B cell (primary cell): Measurements from ENCODE around the gene SNCAIP. TPM values are rescaled to one million over a fixed set of nuclear protein-coding genes. Genes with fewer than 3 reads are reported as not detected.

Source experiments
- ATAC-seq: fragments of 200-7000 bp; cut with Tn5 transposase; one replicate; pipeline ENCODE4 v1.10.0; 2021; ENCODE audit warnings: low read depth, mild to moderate bottlenecking, moderate number of reproducible peaks, moderate library complexity
- CTCF ChIA-PET: fragments of 350-600 bp; sonication (Branson Sonifier 250); formaldehyde crosslinking; loops from one replicate; lab custom pipeline; 2021; ENCODE audit warnings: antibody characterized with exemption, inconsistent platforms; lab: Charles Lee
- POLR2A ChIA-PET: fragments of 350-600 bp; sonication (Branson Sonifier 250); formaldehyde crosslinking; loops from one replicate; lab custom pipeline; 2021; ENCODE audit warnings: antibody characterized with exemption; lab: Charles Lee
- DNase-seq: peaks from one replicate; pipeline ENCODE4 v3.0.0; 2013
- H2AFZ ChIP-seq: 2 replicates; pipeline ENCODE4 v1.6.1; 2012; ENCODE audit warnings: mild to moderate bottlenecking, low read depth, low read length; ENCODE audit not compliant: insufficient read depth, poor library complexity, severe bottlenecking
- H3K27ac ChIP-seq, 2 donors: 1 replicate in 1 of 2; 2 replicates in 1 of 2; pipeline ENCODE4 v1.5.1; 2012 to 2013; ENCODE audit warnings: low read length in 2 of 2, mild to moderate bottlenecking in 2 of 2, moderate library complexity in 1 of 2
- H3K27me3 ChIP-seq, 4 experiments: fragments of 200-600 bp in 1 of 4; sonication (generic) in 1 of 4; replicated peaks in 1 of 4; 1 replicate in 2 of 4; 2 replicates in 2 of 4; pipeline versions ENCODE4 v1.6.1 to v1.7.0; 2013 to 2016; ENCODE audit warnings: low read length in 3 of 4, mild to moderate bottlenecking in 2 of 4, mixed read lengths in 1 of 4, moderate library complexity in 1 of 4; ENCODE audit not compliant: insufficient read depth in 4 of 4, control insufficient read depth in 3 of 4; ENCODE audit errors: control extremely low read depth in 1 of 4
- H3K36me3 ChIP-seq, 2 experiments: replicated peaks in 1 of 2; 1 replicate in 1 of 2; 2 replicates in 1 of 2; pipeline versions ENCODE4 v1.6.1 to v1.7.1; 2013; ENCODE audit warnings: low read length in 1 of 2; ENCODE audit not compliant: insufficient read depth in 2 of 2, control insufficient read depth in 1 of 2; ENCODE audit errors: control extremely low read depth in 1 of 2, extremely low read depth in 1 of 2
- H3K4me1 ChIP-seq, 2 donors: fragments of 200-600 bp in 1 of 2; sonication (generic) in 1 of 2; 1 replicate in 1 of 2; 2 replicates in 1 of 2; pipeline versions ENCODE4 v1.5.1 to v1.6.1; 2013 to 2017; ENCODE audit warnings: low read length in 2 of 2; ENCODE audit not compliant: control insufficient read depth in 2 of 2, insufficient read depth in 2 of 2
- H3K4me2 ChIP-seq: replicated peaks from 2 replicates; pipeline ENCODE3; 2012; ENCODE audit warnings: mild to moderate bottlenecking, low read depth, low read length; ENCODE audit not compliant: poor library complexity, severe bottlenecking
- H3K4me3 ChIP-seq, 5 experiments: fragments of 200-600 bp in 1 of 5; sonication (generic) in 1 of 5; 1 replicate in 3 of 5; 2 replicates in 2 of 5; pipeline versions ENCODE4 v1.5.1 to v1.7.0; 2011 to 2016; ENCODE audit warnings: low read length in 4 of 5, mild to moderate bottlenecking in 4 of 5, low read depth in 2 of 5, control low read depth in 1 of 5, moderate library complexity in 1 of 5; ENCODE audit not compliant: insufficient read depth in 1 of 5; ENCODE audit errors: control extremely low read depth in 1 of 5, extremely low read depth in 1 of 5
- H3K79me2 ChIP-seq: fragments of 200-600 bp; sonication (generic); one replicate; pipeline ENCODE4 v1.6.0; 2016; ENCODE audit warnings: low read length; ENCODE audit not compliant: control insufficient read depth, insufficient read depth
- H3K9ac ChIP-seq: fragments of 200-600 bp; sonication (generic); 2 replicates; pipeline ENCODE4 v1.6.1; 2017; ENCODE audit warnings: mild to moderate bottlenecking, low read length, moderate library complexity
- H3K9me3 ChIP-seq, 3 donors: one replicate each; pipeline versions ENCODE4 v1.6.1 to v1.7.1; 2013; ENCODE audit warnings: low read length in 2 of 3; ENCODE audit not compliant: control insufficient read depth in 2 of 3, insufficient read depth in 1 of 3; ENCODE audit errors: control extremely low read depth in 1 of 3
- H4K20me1 ChIP-seq: 2 replicates; pipeline ENCODE4 v1.6.0; 2012; ENCODE audit warnings: mild to moderate bottlenecking, low read length; ENCODE audit not compliant: insufficient read depth, control insufficient read depth, poor library complexity, severe bottlenecking
- H3K27ac Mint-ChIP-seq: one replicate; pipeline ENCODE4 v1.8.0; 2021; ENCODE audit warnings: mixed read lengths
- H3K27me3 Mint-ChIP-seq: one replicate; pipeline ENCODE4 v1.8.0; 2021; ENCODE audit warnings: mixed read lengths
- H3K4me1 Mint-ChIP-seq: one replicate; pipeline ENCODE4 v1.8.0; 2021; ENCODE audit warnings: mixed read lengths
- H3K4me3 Mint-ChIP-seq: one replicate; pipeline ENCODE4 v1.8.0; 2021; ENCODE audit warnings: mixed read lengths
- H3K9me3 Mint-ChIP-seq: one replicate; pipeline ENCODE4 v1.8.0; 2022; ENCODE audit warnings: mixed read lengths; ENCODE audit not compliant: insufficient read depth
- EZH2 ChIP-seq: IDR thresholded peaks from 2 replicates; pipeline ENCODE4 v1.6.1; 2012; ENCODE audit warnings: borderline replicate concordance, low read depth, mild to moderate bottlenecking, moderate library complexity, low read length; ENCODE audit not compliant: insufficient read depth, poor library complexity, severe bottlenecking
- WGBS: methylation state at CpG from one replicate; pipeline ENCODE4 v1.1.5; 2013; ENCODE audit warnings: missing lambda C conversion rate; ENCODE audit not compliant: insufficient coverage; 5-methylcytosine and 5-hydroxymethylcytosine counted together
- intact Hi-C: fragments of 100-400 bp; cut with micrococcal nuclease; formaldehyde crosslinking; loops from one replicate; pipeline ENCODE4 v1.10.0; 2022
- polyA plus RNA-seq: library from polyadenylated mRNA; depleted of rRNA; stranded (reverse); fragments of >200 nt; gene quantifications from 2 replicates; pipeline ENCODE4 v1.2.3, GENCODE V29; 2012
- total RNA-seq, 2 donors: library from RNA; stranded (reverse); fragments of 120-200 nt in 1 of 2; gene quantifications; 1 replicate in 1 of 2; 2 replicates in 1 of 2; pipeline versions ENCODE4 v1.2.3 to v1.2.4, GENCODE V29; 2013 to 2022
- TF ChIP-seq, protein P1 (sequence below): fragments of 200-600 bp; IDR thresholded peaks from one replicate; pipeline ENCODE4 v1.8.0; 2022; ENCODE audit warnings: antibody characterized with exemption, mild to moderate bottlenecking

SNCAIP gene
- total and polyA plus RNA-seq, 2 donors (not counting 1 experiment from before 2014, with no cell fraction given): not detected

DNA sequence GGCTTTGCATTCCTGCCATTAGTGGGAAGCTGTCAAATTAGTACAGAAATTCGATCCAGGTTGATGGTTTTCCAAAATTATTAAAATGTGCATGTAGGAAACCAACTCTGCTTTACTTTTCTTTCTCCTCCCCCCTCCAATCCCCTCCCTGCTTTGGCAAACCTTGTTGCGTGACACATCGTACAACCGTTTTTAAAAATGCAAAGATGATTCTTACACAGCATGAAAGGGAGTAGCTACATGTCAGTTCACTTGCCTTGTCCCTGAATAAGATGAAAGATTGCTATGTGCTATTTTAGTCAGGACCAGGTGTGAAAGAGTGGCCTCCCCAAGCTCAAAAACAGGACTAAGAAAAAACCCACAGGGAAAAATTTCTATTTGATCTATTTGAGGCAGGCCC is 11.7 kb downstream of the SNCAIP start:
- ATAC-seq (no peak), DNase-seq (no peak)
- Mint-ChIP-seq H3K4me3 (no peak overlapping the region), H3K27me3 (peaks cover 8% of the 10 kb centered on the region), H3K4me1 (no peaks in the 10 kb centered on the region), H3K9me3 (peaks cover 4% of the 10 kb centered on the region), H3K27ac (no peak overlapping the region)
- no peak for TF ChIP-seq EZH2
- TF ChIP-seq, protein P1, sequence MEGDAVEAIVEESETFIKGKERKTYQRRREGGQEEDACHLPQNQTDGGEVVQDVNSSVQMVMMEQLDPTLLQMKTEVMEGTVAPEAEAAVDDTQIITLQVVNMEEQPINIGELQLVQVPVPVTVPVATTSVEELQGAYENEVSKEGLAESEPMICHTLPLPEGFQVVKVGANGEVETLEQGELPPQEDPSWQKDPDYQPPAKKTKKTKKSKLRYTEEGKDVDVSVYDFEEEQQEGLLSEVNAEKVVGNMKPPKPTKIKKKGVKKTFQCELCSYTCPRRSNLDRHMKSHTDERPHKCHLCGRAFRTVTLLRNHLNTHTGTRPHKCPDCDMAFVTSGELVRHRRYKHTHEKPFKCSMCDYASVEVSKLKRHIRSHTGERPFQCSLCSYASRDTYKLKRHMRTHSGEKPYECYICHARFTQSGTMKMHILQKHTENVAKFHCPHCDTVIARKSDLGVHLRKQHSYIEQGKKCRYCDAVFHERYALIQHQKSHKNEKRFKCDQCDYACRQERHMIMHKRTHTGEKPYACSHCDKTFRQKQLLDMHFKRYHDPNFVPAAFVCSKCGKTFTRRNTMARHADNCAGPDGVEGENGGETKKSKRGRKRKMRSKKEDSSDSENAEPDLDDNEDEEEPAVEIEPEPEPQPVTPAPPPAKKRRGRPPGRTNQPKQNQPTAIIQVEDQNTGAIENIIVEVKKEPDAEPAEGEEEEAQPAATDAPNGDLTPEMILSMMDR: no peak
- CTCF ChIA-PET: no interaction called here
- Histone ChIP-seq H3K4me3 (no peak overlapping the region), H2AFZ (no peak overlapping the region), H3K27me3 (no peaks in the 10 kb centered on the region), H3K4me2 (no peak overlapping the region), H3K27ac (no peak overlapping the region), H3K4me1 (no peaks in the 10 kb centered on the region), H3K79me2 (no peaks in the 10 kb centered on the region), H4K20me1 (no peaks in the 10 kb centered on the region), H3K9ac (no peak overlapping the region), H3K36me3 (no peaks in the 10 kb centered on the region), H3K9me3 (no peaks in the 10 kb centered on the region)
- POLR2A ChIA-PET: no interaction called here
- no CpG with 5 or more reads among the region's 4 CpGs for WGBS
- intact Hi-C loops: no loop called here

DNA sequence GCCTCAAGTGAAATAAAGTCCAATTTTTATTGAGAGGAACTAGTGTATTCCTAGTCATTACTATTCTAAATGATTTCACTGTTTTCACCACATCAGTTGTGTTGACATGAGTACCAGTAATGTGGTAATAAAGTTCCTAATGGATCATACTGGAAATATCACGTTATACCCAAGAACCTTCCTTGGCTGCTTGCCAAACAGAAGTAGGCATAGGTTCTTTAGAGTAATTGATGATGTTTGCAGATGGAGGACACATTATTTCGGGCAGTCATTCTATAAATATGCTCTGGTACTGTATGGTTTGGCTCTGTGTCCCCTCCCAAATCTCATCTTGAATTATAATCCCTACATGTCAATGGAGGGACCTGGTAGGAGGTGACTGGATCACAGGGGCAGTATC is 15.1 kb downstream of the SNCAIP start:
- TF ChIP-seq EZH2: no peak
- TF ChIP-seq, protein P1: no peak
- Mint-ChIP-seq H3K4me3 (no peak overlapping the region), H3K27me3 (peaks cover 8% of the 10 kb centered on the region), H3K4me1 (no peaks in the 10 kb centered on the region), H3K27ac (no peak overlapping the region), H3K9me3 (peaks cover 4% of the 10 kb centered on the region)
- Histone ChIP-seq H3K36me3 (no peaks in the 10 kb centered on the region), H3K79me2 (no peaks in the 10 kb centered on the region), H3K4me1 (no peaks in the 10 kb centered on the region), H3K4me3 (no peak overlapping the region), H4K20me1 (no peaks in the 10 kb centered on the region), H3K9me3 (no peaks in the 10 kb centered on the region), H2AFZ (no peak overlapping the region), H3K4me2 (no peak overlapping the region), H3K9ac (no peak overlapping the region), H3K27me3 (no peaks in the 10 kb centered on the region), H3K27ac (no peak overlapping the region)
- no CpG with 5 or more reads among the region's 2 CpGs for WGBS
- ChIA-PET CTCF (no interaction called here), POLR2A (no interaction called here)
- intact Hi-C loops: no loop called here
- ATAC-seq: no peak
- DNase-seq: no peak
